SH-SY5Y (cell line): ENCODE data around the gene RPS6KC1.

Experiments
- GATA2 ChIP-seq: IDR thresholded peaks from 2 replicates; pipeline ENCODE4 v1.6.1; 2011; ENCODE audit warnings: mild to moderate bottlenecking, low read depth, low read length
- GATA3 ChIP-seq: IDR thresholded peaks from 2 replicates; pipeline ENCODE4 v1.6.1; 2011; ENCODE audit warnings: low read depth, mild to moderate bottlenecking, low read length, moderate library complexity

Gene RPS6KC1

DNA sequence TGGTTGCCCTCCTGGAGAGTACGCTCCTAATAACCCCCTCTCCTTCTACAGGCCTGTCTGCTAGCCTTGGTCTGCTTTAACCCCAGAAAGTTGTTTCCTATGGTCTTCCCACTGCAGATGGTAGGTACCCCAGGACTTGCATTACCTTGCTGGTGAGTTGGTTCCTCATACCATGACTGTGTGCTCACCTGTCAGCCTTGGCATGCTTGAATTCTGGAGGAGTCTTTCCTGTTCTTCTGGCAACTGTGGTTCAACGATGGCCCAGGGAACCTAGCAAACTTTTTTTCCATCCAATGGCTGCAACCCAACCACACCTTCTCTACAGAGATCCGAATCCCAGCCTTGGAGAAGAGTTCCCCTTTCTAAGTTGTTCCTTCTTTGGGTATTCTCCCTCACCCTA lies 36.9 kb downstream of the RPS6KC1 start:
- TF ChIP-seq GATA3, result no peak

DNA sequence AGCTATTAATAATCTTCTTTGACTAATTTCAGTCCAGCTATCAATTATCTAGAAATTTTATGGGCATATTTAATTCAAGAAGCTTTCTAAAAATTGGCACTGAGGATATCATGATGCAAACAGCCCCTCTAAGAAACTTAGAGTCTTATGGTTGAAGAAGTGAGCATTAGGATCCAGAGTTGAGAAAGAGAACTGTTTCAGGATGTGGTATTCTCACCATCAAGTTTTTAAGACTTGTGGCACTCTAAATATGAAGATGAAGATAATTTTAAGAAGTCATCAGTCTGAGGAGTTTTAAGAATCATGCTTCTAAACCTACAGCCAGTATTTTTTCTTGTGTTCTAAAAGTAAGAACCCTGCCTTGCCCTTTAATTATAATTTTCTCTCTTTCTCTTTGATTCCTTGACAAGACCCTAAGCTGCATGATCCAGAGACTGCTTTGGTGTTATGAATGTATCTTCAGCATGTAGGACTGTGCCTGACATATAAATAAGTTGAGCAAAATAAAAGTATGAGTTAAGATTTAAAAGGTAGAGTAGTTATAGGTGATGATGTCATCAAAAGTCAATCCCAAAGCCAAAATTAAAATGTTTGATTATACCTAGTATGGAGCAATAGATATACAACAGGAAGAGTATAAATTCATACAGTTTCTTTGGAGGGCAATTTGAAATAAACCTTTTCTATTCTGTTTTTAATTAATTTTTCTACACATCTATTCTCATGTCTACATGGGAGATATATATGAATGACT lies 39.1 kb downstream of the RPS6KC1 start:
- TF ChIP-seq GATA2 (no peak), GATA3 (no peak)

DNA sequence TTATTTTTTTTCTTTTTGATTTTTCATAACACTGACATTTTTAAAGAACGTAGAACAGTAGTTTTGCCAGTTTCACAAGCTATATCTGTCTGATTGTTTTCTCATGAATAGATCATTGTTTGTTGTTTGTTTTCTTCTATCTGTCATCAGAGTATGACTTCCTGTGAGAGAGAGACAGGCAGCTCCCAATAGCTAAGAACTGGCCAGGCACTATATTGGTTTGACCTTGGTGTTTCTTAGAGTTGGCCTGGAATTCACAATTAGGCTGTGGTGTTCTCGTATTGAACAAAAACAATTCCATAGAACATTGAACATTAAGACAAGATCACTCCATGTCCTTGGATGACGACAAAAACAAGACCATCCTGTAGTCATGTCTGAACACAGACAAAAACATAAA lies 43.4 kb downstream of the RPS6KC1 start:
- no peak for TF ChIP-seq GATA3
- no peak for TF ChIP-seq GATA2

DNA sequence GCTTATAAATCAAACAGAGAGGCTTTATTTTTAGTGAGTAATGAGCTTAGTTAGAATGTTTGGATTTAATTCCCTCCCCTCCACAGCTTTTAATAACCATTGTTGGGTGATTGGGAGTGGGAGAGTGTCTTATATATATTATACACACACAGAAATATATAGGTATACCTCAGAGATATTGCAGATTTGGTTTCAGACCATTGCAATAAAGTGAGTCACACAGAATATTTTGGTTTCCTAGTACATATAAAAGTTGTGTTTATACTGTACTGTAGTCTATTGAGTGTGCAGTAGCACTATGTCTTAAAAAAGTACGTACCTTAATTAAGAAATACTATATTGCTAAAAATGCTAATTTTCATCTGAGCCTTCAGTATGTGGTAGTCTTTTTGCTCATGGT lies 44.4 kb downstream of the RPS6KC1 start:
- no peak for TF ChIP-seq GATA3
- TF ChIP-seq GATA2, result no peak

DNA sequence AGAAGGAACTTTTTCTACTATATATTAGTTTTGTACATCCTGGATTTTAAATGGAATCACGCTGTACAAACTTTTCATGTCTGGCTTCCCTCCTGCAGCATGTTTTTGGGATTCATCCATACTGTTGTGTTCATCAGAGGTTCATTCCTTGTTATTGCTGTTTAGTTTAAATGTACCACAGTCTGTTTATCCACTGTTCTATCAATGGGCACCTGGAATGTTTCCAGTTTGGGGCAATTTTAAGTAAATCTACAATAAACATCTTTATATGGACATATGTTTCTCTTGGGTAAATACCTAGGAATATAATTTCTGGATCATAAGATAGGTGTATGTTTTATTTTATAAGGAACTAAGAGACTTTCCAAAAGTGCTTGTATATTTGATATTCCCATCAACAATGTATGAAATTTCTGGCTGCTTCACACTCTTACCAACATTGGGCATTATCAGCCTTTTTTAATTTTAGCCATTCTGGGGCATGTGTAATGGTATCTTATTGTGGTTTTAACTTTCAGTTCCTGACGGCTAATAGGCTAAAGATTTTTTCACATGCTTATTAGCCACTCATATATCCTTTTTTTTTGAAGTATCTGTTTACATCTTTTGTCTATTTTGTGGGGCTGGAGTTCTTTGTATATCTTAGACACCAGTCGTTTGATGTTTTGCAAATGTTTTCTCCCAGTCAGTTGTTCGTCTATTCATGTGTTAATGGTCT lies 48.8 kb downstream of the RPS6KC1 start:
- TF ChIP-seq GATA2 (no peak), GATA3 (no peak)

DNA sequence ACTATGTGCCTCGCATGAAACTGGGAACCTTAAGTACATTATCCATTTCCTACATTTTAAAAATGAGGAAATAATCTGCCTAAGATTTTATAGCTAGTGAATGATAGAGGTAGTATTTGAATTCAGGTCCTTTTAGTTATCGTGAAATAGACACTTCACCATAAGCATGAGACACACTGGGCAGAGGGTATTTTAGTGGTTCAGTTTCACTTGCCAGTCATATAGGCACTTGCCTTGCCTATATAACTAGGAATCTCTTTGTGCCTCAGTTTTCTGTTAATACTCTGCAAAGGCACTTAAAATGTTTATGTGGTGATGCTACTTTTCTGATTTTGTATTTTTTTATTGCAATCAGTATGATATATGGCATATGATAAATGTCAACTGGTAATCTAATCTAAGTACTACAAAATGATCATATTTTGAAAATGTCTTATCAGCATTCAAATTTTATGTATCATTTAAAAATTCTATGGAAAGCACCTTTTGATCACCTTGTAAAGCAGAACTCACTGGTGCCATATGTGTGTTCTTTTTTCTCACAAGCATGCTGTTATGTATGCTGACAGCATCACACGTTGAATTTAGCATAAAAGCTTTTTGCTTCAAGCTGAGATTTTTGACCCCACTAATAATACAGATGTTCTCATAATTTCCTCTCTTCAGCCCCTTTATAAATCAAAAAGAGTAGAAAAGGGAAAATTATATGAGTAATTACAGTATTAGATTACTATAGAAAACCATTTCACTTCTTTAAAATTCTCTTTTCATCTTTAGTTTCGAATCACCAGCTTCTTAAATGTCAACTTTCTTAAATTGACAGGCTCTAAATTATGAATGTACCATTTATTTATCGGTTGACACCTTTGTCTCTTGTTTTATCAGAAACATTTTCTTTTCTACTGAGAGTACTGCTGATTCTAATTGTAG lies 52.6 kb downstream of the RPS6KC1 start:
- TF ChIP-seq GATA3 (no peak), GATA2 (no peak)

DNA sequence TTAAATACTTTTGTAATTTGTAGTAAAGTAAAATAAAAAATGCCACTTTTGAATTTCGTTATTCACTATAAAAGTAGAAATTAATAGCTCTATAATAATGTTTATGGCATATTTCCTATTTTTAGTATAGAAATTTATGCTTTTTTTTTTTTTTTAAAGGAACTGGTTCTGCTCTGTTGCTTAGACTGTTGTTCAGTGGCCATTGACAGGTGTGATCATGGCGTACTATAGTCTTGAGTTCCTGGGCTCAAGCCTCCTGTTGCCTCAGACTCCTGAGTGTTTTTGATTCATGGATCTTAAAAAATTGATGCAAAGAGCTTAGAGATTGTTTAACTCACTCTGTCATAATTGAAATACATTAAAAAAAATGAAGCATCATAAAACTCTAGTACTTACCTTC lies 53.6 kb downstream of the RPS6KC1 start:
- no peak for TF ChIP-seq GATA2

DNA sequence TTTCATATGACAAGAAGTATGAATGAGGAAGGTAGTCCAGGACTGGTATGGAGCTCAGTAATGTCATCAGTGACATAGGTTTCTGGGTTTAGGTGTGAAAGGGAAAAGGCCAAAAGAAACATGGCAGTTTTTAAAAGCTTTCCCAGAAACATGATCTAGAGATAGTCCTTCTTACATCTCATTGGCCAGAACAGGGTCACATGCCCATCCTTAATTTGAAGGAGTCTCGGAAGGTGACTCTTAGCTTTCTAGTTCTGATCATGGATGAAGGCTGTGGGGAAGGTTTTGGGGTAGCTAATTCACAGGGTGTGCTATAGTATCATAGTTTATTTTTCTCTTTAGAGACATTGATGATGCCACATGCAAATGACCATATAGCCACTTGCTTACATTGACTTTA lies 55.3 kb downstream of the RPS6KC1 start:
- TF ChIP-seq GATA2 (no peak), GATA3 (no peak)

DNA sequence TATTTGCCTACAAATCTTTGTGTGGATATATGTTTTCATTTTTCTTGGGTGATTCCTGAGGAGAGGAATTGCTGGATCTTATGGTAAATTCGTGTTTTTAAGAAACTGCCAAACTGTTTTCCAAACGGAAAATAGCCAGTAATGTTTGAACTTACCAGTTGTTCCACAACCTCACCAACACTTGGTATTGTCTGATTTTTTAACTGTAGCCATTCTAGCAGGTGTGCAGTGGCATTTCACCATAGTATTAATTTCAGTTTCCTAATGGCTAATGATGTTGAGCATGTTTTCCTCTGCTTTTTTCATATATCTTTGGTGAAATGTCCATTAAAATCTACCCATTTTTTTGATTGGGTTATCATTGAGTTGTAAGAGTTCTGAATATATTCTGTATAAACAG lies 56.6 kb downstream of the RPS6KC1 start:
- no peak for TF ChIP-seq GATA3
- no peak for TF ChIP-seq GATA2

DNA sequence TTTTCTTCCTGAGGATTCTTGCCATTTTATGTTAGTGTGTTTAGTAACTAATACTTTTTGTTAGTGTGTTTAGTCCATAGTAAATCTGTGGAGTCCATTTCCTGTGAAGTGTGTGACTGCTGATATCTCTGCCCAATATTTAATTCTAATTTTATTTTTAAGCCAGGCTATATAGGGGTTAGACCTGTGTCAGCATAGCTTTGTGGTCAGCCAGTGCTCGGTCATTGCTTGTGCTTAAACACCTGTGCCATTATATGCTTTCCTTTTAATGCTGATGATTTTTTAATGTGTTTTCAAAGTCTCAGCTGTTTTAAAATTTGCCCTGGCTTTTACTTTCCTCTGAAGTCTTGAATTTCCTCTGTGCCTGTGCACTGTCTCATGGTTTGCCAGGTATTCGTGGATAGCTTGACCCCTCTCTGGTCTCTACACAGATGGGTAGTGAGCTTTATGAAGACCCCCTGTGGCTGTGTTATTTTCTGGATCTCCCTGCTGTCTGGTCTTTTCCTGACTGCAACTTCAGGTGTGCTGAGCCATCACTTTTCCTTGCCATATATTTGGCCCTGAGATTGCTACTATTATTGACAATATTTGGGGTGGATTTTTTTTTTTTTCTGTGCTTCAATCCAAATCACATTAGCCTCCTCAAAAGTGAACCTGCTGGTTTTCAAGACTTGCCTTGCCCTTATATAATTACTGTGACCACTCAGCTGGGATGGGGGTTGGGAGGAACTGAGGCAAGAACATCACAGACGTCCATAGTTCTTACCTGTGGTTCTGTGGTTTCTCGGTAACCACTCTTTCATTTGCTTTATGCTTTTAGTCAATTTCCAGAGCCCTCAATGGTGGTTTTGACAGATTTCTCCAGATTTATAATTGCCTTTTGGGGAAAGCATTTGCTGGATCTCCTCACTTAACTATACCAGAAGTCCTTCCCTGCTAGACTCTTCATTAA lies 59.6 kb downstream of the RPS6KC1 start:
- TF ChIP-seq GATA3 (no peak), GATA2 (no peak)

DNA sequence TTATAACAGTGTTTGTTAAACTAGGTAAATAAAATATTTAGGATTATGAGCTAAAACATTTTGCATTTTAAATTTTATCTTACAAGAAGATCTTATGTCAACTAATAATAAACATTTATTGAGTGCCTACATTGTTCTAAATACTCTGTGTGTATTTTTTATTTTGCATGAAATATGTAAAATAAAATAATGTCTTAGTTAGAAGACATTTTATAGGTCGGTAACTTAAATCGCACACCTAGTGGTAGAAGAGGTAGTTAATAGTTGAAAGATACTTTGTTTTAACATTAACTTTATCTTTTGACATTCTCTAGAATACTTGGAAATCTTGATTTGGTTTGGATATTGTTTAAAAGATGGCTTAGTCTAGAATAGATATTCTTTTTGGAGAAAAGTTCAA lies 60.5 kb downstream of the RPS6KC1 start:
- TF ChIP-seq GATA3, result no peak
- TF ChIP-seq GATA2, result no peak

DNA sequence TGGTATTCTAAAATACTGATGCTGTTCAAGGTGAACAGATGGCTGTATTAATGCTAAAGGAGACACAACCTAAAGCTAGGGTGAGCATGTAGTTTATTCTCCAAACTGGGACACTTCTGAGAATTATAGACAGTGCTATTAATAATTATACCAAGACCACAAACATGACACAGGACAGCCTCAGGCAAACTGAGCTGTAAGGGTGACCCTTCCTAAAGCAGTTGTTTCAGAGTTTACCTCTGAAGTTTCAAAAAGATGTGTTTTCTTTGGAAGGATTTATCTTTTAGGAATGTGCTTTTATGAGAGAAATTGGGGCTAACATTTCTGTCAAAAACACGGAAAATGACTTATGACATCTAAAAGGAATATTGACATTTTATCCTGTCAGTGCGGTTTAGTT lies 68.8 kb downstream of the RPS6KC1 start:
- no peak for TF ChIP-seq GATA3
- no peak for TF ChIP-seq GATA2

DNA sequence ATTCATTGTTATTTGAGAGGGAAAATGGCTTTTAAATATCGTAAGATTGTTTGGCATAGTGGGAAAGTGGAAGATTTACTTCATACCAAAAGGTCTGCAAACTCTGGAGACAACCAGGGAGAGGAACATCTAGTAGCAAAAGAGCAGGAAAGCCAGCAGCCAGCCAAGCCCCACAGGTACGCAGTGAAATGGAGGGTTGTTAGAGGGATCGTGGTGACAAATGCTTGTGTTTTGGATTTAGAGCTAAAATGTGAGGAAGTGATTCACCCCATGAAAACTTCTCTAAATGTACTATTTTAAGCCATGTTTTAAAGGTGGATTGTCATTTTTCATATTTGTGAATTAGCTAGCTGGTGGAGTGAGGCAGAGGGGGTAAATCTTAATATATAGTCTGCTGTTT lies 69.3 kb downstream of the RPS6KC1 start:
- TF ChIP-seq GATA2 (no peak), GATA3 (no peak)

DNA sequence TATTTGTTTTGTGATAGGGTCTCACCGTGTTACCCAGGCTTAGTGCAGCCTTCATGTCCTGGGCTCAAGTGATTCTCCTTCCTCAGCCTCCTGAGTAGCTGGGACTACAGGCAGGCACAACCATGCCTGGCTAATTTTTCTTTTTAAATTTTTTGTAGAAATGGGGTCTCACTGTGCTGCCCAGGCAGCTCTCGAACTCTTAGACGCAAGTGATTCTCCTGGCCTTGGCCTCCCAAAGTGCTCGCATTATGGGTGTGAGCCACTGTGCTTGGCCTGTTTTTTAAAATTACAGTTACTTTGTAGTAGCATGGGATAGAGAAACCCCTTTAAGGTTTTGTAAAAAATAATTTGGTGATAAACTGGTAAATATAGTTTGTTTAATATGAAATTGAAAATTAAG lies 69.9 kb downstream of the RPS6KC1 start:
- TF ChIP-seq GATA3 (no peak), GATA2 (no peak)

DNA sequence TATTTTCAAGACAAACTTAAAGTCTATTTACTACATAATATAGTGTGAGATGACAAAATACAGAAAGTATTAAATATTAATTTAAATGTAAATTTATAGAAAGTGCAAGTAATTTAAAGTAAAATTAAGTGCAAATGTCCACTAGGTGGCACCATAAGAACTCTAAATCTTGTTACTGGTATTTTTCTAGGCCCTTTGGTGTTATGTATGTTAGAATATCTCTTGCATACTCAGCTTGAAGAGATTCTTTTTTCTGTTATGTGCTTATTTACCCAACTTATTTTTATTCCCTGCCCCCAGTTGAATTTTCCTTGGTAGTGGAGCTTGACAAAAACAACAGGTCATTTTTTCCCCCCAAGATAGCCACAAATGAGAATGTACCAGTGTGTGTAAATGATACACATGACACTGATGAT lies 71.5 kb downstream of the RPS6KC1 start:
- TF ChIP-seq GATA2, result no peak
- TF ChIP-seq GATA3, result no peak

DNA sequence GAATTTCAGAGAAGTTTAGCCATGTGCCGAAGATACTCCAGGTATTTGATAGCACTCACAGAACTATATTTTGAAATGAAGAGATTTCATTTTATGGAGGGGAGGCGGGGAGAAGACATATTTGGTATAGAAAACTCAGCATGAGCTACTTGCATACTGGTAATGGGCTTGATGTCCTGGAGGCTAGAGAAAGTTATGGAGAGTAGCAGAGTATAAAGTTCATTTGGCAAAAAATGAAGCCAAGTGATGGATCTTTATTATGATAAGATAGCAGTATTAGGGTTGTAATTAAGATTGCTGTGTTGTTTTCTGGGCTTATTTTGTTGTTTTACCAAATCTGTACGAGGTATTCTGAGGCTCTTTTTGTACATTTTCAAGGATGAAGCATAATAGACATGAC lies 72.0 kb downstream of the RPS6KC1 start:
- TF ChIP-seq GATA3, result no peak
- no peak for TF ChIP-seq GATA2
